Kasumi-1 (cell line): ENCODE measurements around the gene OGA.
"Not testable (repeated sequence)": the region's sequence is repeated elsewhere in the genome, so short reads cannot be mapped to it uniquely, and the experiment has no call there.

Experiments used
- DNase-seq, 2 experiments: peaks; one replicate each; lab custom pipeline; 2025; lab: John Stamatoyannopoulos, UW

The OGA gene

DNA sequence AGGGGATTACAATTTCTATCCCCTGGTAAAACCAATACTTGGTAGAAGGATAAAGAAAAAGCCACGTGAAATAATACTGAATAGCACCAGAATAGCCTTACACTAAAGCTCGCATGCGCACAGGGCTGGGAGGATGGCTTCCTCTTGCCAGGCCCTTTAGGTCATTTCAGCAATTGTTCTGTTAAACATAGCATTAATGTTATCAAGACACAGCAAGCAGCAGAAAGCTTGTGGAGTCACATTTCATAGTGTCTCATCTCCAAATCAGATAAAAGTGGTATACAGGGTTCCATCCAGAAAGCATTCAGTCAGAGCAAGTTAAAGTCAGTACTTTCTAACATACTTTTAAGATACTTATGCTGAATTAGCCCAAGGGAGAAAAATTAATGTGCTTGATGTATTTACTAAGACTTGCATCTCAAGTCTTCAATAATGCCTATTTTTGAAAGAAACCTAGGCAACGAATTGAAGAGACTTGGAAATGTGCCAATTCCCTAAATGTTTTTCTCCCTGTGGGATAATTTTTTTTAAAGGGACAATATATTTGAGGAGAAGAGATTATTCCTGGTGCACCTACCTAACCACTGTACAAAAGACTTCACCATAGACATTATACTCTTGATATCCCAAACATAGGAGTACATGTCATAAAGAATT lies 20.7 kb downstream of the OGA start:
- no peak for DNase-seq

DNA sequence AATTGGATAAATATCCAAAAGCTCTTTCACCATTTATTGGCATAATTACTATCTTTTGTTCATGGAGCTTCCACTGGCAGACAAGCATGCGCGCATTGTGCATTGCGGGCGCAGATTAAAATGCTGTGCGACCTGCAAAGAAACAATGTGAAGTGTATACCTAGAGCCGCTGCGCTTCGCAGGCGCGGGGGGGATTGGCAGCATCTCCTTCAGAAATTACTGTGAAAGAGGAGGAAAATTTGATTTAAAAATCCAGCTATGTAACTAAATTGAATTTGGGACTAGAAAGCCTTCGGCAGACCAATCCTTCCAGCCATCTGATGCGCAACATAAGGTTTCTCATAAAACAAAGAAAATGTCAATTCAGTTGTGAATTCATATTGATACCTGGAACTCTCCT lies 24.7 kb downstream of the OGA start:
- no peak for DNase-seq

- DNase-seq, result no peak
Measured at GRCh38 chr10:101789686-101790085, 28.6 kb downstream of the OGA start.

- not testable (repeated sequence) for DNase-seq
Measured at GRCh38 chr10:101789231-101789630, 29.0 kb downstream of the OGA start.

GRCh38 chr10:101785801-101786200 lies 32.4 kb downstream of the OGA start:
- DNase-seq, result no peak

GRCh38 chr10:101784558-101784957 lies 33.7 kb downstream of the OGA start:
- DNase-seq, result no peak

- DNase-seq, result peak in 1 of 2 experiments; percentile 70
Measured at GRCh38 chr10:101783736-101784118, 34.5 kb downstream of the OGA start.

DNA sequence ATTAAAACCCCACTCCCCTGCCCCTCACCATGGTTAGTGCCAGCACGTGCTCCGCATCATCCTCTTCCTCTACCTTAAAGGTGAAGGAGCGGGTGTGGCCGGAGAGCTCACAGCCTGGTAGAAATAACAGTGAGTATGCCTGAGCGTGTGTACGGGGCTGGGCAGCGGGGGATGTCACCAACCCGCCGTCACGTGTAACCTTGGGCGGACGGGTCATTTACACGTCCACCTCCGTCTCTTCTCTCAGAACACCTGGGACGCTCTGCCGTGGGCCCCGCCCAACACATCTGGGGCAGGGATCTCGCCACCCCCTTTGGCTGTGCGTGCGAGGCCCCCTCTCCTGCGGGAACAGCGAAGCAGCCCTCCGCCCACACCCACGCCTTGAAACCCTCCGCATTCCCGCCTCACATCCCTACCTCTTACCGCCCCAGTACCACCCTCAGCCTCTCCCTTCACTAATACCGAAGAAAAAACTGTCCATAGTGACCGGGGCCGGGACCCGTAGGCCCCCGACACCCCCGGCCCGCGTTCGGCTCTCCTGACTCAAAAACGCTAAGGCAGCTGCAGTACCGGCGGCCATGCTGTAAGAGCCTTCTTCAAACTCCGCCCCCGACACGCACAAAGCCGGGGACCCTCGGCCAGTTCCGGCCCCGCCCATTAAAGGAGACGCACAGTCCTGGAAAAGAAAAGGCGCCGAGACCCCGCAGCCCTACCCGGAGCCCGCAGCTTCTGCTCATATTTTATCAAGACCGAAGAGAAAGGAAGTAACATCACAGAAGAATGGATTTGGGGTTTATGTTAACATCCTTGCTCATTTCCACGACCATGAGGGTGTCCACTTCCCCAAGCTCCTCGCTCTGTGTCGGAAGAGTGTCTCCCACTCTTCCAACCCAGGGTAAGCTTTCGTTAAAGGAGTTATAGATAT lies 35.2 kb downstream of the OGA start, which contains the start of gene NPM3:
TSS of gene NPM3 (minus strand) at position 636 of the 925 bp plus-strand sequence. CDS start at position 580, 56 bp downstream.
- peak; percentile 93 to 97 for DNase-seq

GRCh38 chr10:101781984-101782810 lies 36.0 kb downstream of the OGA start:
- DNase-seq, result no peak

GRCh38 chr10:101781655-101781983 lies 36.6 kb downstream of the OGA start:
- no peak for DNase-seq

DNA sequence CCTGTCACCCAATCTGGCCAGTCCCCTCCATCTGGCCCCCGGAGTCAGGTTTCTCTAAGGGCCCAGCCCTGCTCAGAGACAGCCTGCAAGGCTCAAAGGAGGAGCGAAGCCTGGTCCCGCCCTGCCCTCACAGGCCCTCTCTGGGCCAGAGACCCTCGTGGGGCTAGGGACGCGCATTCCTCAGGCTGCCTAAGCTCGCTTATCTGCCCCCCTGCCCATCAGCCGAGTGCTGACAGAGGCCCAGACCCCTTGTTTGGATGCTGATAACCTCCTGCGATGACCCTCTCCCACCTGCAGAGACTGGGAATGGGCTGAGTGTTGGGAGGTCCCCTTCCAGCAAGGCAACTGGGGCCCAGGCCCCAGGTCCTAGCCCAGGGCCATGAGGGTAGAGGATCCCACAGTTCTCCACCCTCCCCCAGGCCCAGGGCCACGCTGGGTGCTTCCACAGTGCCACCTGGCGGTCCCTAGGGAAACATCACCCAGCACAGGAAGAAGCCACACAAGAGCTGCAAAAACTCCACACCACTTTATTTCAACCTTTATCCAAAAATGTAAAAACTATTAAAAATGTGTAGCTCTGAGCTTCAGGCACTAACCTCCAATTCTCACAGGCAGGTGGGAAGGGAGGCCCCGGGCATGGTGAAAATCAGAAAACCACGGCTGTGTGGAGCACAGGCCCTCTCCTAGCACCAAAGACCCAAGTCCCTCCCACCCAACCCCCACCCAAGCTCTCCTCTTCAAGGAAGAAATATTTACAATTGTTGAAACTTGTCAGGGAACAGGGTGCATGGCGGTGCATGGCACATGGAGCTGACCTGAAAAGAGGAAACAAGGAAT lies 37.2 kb downstream of the OGA start:
- DNase-seq, result peak; percentile 85 to 90

DNA sequence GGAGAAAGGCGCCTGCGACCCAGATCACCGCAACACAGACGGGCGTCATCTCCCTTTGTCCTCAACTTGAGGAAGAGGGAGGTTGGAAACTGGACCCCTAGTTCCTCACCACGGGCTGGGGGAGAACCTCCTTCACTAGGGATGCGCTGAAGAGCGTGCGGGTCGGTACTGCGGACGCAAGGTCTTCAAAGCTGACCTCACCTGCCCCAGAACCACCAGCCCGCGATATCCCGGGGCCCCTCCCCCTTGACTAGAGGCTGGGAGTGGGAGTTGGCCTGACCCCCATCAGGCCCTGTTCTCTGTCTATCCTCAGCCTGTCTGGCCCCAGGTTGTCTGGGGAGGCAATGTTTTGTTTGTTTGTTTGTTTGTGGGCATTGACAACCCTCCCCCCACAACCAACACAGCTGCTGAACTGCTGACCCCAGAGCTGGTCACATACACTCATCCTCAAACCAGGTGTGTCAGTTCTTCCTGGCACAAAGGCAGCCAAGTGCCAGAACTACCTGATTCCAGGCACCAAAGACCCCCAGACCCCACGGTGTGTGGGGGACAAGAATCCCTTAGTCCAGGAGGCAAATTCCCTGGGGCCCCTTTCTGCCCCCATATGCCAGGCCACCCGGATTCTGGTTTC lies 37.9 kb downstream of the OGA start:
- DNase-seq, result no peak

DNA sequence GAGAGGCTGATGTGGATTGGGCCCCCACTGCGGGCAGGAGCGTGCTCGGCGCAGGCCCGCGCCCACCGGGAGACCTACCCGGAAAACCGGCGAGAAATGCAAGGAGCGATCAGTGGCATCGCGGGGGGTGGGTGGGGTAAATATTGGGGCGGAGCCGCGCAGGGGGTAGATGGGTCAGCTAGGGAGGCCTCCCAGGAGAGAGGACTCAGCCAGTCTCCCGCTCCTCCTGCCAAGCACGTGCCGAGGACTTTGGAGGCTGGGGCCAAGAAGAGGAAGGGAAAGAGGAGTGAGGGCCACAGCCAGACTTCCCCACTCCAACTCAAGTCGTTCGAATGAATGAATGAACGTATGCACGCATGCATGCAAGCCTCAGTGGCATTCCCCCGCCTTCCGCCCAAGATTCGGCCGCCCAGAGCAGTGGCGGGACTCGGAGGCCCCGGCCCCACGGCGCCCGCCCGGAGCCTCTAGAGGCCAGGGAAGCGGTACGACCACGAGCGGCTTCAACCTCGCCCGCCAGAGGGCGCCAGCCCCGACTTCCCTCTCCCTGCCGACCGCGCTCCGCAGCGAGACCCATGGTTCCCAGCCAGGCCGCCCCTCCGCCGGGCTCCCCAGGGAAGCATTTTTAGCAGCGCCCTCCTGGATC lies 38.6 kb downstream of the OGA start:
- peak; percentile 74 for DNase-seq

DNA sequence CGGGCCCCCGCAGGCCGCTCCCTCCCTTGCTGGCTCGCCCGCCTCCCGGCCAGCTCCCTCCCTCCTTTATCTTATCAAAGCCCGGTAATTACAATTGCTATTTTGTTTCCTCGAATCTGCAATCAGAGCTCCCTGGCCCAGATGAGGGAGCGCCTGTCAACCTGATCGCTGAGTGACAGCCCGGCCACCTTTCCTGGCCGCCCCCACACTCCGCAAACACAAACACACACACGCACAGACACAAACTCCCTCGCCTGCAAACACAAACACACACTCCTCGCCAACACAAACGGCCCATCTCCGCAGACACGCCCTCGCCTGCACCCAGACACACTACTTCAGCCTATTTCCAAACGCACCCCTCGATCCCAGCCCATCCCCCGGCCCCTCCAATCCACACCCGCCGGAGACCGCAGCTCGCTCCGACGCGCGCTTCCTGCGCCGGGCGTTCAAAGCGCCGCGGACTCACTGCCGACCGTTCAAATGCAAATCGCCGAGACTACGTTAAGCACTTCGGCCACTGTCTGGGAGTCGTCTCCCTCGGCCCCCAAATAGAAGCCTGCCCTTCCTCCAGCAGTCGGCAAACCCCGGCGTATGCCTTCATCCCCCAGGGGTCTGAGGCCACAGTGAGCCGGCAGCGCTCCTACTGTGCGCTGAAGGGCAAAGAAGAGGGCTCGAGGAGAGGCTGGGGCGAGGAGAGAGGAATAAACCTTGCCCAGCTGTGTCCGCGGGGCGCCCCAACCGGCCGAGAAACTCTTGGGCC lies 39.3 kb downstream of the OGA start:
- DNase-seq, result no peak

DNA sequence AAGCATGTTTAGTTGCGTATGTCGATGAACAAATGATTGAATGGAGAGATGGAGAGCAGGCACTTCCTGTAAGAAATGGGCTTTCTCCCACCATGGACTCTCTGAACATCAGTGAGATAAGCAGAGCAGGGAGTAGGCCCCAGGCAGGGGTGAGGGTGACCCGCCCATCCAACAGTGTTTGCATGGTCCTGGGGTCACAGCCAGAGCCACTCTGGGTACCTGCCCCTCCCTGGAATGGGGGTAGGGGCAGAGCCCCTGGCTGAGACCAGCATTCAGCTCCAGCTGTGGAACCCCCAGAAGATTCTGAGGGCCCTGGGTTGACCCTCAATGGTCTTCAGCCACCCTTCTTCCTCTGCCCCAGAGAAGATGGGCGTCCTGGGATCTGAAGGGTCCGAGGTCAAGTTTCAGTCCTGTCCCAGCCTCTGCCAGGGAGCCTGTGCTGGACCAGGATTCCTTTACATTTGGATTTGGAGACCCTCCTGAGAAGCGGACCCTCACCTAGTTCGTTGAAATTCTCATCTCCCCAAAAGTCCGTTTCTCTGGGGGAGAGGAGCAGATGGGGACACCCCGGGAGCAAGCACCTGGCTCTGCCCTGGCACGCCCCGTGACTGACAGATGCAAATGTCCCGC lies 40.0 kb downstream of the OGA start:
- no peak for DNase-seq

DNA sequence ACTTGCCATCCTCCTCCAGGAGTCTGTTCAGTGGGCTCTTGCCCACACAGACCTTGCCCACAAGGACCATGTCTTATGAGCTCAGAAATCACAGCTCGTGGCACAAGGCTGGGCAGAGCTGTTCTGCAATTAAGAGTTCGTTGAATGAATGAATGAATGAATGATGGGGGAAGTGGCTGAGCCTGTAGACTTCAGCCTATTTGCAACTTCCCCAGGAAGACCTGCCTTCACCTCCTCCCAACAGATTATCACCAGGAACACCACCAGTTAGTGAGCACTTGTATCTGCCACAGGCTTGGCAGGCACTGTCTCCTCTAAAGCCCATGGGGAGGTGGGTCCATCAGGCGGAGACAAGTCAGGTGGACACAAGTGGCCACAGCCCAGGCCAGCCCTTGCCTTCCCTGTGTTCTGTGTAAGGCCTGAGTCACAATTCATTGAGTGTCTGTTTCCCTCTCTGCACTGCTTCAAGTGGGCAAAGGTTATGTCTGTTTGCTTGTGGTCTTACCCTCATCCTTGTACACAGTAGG lies 40.6 kb downstream of the OGA start:
- no peak for DNase-seq

- DNase-seq, result no peak
Measured at GRCh38 chr10:101776161-101776817, 42.0 kb downstream of the OGA start.
